Mucosa of descending colon (tissue), 3 donors: ENCODE results near the gene ZNF723. TPM values are rescaled to one million over a fixed set of nuclear protein-coding genes. Genes with fewer than 3 reads are reported as not detected.
"Not testable (repeated sequence)": the region's sequence is repeated elsewhere in the genome, so short reads cannot be mapped to it uniquely, and the experiment has no call there.

Experiments used
- ATAC-seq: fragments of 200-7000 bp; cut with Tn5 transposase; one replicate; pipeline ENCODE4 v1.9.1; 2020; ENCODE audit warnings: mild to moderate bottlenecking, moderate library complexity
- DNase-seq, 3 donors: peaks; one replicate each; pipeline ENCODE4 v3.0.0-alpha.2; 2020
- H3K36me3 ChIP-seq: fragments of 200-600 bp; one replicate; pipeline ENCODE4 v1.8.0; 2021; ENCODE audit warnings: low read depth, mild to moderate bottlenecking
- H3K4me1 ChIP-seq: fragments of 200-600 bp; one replicate; pipeline ENCODE4 v1.8.0; 2021; ENCODE audit warnings: low read depth, mild to moderate bottlenecking
- H3K4me3 ChIP-seq: fragments of 200-600 bp; one replicate; pipeline ENCODE4 v1.8.0; 2021; ENCODE audit warnings: mild to moderate bottlenecking
- H3K9me3 ChIP-seq: fragments of 200-600 bp; one replicate; pipeline ENCODE4 v1.8.0; 2021; ENCODE audit warnings: mild to moderate bottlenecking
- intact Hi-C, 2 donors: fragments of 100-400 bp; cut with DNase I in 1 of 2; cut with micrococcal nuclease in 1 of 2; formaldehyde crosslinking; loops; one replicate each; pipeline versions ENCODE4 v1.11.0 to v1.11.1; 2022; cut with DNase I, micrococcal nuclease
- long read RNA-seq, 2 donors: library from polyadenylated mRNA; unstranded; transcript quantifications; one replicate each; pipeline ENCODE4 v2.0.0, GENCODE V29; 2019 to 2021
- total RNA-seq, 3 donors: library from RNA; stranded (reverse); fragmentation: NEBNext Ultra II Directional in 2 of 3; extraction: Animal tissue kit (Norgen Biotek cat#: 25700) in 2 of 3; gene quantifications; one replicate each; pipeline versions ENCODE4 v1.2.1 to v1.2.4, GENCODE V29; 2021 to 2023
- TF ChIP-seq, protein P1 (sequence below): fragments of 200-600 bp; IDR thresholded peaks from one replicate; pipeline ENCODE4 v1.8.0; 2022; ENCODE audit warnings: antibody characterized with exemption, mild to moderate bottlenecking
- donor health status: DM: no; HTN: no; CAD: no; lungs with moderate emphysema.
- donor health status: DM: no; HTN: no; CAD: no.
- donor health status: DM: no; HTN: yes; CAD: no.

Gene ZNF723
- total RNA-seq = not detected
- long read RNA-seq, donor 1 = 0 reads
- long read RNA-seq, donor 2 = 0 reads

DNA sequence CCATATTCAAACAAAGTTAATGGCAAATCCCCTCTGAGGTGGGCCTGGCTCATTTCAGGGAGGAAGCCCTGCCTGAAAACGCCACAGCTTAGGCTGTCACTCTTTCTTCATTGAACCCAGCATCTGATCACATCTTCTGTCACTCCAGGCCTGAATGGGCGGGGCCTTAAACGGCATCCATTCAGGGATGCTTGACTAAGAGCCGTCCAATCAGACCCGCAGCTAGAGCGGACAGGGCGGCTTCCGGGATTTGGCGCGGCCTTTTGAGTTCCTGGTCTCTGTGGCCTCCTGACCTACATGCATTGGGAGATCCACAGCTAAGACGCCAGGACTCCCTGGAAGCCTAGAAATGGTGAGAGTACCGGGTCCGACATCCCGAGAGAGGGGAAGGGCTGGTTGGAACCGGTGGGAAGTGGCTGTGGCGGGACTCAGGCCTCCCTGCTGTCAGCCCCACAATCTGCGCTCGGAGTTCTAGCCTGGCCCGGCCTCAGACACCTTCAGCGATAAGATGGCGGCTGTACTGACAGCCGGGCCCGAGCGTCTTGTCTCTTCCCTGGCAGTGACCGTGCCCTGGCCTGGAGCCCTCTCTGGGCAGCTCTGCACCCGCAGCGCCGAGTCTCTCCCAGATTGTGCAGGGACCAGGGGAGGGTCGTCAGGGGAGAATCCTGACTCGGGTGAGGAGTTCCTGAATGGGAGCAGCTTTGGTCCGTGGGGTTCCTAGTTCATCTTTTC, at the start of gene ZNF723:
ZNF723 (plus strand) TSS at position 261 of the 732 bp plus-strand sequence; CDS start at position 350, 89 bp downstream.
- H3K36me3 ChIP-seq = no peaks in the 10 kb centered on the region
- no peak for DNase-seq
- ATAC-seq = no peak
- H3K9me3 ChIP-seq = peaks cover 96% of the 10 kb centered on the region
- H3K4me1 ChIP-seq = no peaks in the 10 kb centered on the region
- H3K4me3 ChIP-seq = no peak within 1 kb of the TSS
- intact Hi-C loops = no loop called here
- TF ChIP-seq, protein P1, sequence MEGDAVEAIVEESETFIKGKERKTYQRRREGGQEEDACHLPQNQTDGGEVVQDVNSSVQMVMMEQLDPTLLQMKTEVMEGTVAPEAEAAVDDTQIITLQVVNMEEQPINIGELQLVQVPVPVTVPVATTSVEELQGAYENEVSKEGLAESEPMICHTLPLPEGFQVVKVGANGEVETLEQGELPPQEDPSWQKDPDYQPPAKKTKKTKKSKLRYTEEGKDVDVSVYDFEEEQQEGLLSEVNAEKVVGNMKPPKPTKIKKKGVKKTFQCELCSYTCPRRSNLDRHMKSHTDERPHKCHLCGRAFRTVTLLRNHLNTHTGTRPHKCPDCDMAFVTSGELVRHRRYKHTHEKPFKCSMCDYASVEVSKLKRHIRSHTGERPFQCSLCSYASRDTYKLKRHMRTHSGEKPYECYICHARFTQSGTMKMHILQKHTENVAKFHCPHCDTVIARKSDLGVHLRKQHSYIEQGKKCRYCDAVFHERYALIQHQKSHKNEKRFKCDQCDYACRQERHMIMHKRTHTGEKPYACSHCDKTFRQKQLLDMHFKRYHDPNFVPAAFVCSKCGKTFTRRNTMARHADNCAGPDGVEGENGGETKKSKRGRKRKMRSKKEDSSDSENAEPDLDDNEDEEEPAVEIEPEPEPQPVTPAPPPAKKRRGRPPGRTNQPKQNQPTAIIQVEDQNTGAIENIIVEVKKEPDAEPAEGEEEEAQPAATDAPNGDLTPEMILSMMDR = no peak

DNA sequence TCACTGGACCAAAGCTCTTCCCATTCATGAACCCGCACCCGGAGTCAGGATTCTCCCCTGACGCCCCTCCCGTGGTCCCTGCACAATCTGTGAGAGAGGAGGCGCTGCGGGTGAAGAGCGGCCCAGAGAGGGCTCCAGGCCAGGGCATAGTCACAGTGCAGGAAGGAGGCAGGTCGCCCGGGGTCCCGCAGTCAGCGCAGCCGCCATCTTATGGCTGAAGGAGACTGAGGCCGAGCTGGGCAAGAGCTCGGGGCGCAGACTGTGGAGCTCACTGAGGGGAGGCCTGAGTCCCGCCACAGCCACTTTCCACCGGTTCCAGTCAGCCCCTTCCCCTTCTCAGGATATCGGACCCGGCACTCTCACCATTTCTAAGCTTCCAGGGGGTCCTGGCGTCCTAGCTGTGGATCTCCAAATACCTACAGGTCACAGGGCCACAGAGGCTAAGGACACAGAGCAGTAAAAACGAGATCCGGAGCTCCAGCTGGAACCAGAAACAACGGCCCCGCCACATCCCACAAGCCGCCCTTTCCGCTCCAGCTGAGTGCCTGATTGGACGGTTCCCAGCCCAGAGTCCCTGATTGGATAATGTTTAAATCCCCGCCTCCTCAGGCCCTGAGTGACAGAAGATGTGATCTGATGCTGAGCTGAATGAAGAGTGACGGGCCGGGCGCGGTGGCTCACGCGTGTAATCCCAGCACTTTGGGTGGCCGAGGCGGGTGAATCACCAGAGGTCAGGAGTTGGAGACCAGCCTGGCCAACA, 48.3 kb upstream of the ZNF723 start, which contains the start of gene ZNF99:
ZNF99 (minus strand) TSS at position 501 of the 760 bp plus-strand sequence; CDS start at position 366, 135 bp downstream.
- TF ChIP-seq, protein P1 = no peak
- Histone ChIP-seq H3K9me3 (peaks cover 66% of the 10 kb centered on the region), H3K36me3 (no peaks in the 10 kb centered on the region), H3K4me3 (no peak within 1 kb of the TSS), H3K4me1 (no peaks in the 10 kb centered on the region)
- intact Hi-C loops = no loop called here
- peak in 1 of 3 donors; percentile 4 for DNase-seq
- no peak for ATAC-seq

DNA sequence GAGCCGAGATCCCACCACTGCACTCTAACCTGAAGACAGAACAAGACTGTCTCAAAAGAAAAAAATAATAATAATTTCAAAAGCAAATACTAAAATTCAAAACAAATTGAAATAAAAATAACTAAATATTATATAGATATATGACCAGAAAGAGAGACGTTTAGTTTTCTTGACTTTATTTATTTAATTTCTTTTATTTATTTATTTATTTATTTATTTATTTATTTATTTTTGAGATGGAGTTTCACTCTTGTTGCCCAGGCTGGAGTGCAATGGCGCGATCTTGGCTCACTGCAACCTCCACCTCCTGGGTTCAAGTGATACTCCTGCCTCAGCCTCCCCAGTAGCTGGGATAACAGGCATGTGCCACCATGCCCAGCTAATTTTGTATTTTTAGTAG, 39.2 kb upstream of the ZNF723 start:
- intact Hi-C loops, H3K36me3 ChIP-seq, H3K4me1 ChIP-seq, H3K4me3 ChIP-seq, DNase-seq, ATAC-seq: not testable (repeated sequence)
- peaks cover 70% of the 10 kb centered on the region for H3K9me3 ChIP-seq

DNA sequence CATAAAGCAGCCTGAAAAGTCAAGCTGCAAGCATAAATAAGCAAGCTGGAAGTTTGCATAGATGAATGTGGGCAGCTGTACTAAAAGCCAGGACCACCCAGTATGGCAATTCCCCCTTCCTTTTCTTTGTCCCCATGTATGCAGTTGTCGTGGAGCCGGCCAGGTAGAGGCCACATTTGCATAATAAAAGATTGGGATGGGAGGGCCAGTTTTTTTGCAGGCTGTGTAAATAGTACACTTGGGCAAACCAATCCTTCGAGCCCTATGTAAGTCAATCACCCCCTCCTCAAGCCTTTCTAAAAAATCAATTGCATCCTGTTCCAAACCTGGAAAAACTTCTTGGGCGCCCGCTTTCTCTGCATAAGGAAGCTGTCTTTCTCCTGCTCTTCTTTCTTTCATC, 35.1 kb upstream of the ZNF723 start:
- H3K4me3 ChIP-seq = no peak overlapping the region
- DNase-seq (no peak), ATAC-seq (no peak)
- TF ChIP-seq, protein P1 = no peak
- no peaks in the 10 kb centered on the region for H3K4me1 ChIP-seq
- H3K36me3 ChIP-seq = no peaks in the 10 kb centered on the region
- intact Hi-C loops = no loop called here
- H3K9me3 ChIP-seq = peaks cover 85% of the 10 kb centered on the region

DNA sequence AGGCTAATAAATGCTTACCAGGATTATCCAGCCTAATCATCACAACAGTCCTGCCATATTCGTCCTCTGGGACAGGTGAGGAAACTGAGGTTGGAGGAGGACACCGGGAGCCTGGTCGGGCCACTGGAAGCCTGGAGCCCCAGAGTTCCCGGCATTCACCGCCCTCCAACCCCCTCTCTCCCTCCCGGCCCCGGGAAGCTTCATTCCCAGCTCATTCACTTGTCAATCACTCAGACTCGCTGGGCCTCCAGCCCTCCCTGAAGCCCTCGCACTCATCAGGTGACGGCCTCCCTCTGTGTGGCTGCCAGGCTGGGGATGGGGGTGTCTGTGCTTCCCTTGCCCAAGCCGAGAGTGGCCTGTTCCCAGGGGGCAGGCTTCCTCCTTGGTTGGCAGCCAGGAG, 25.7 kb upstream of the ZNF723 start:
- no peak for ATAC-seq
- H3K4me3 ChIP-seq = no peak overlapping the region

More for the DNA sequence above, 25.7 kb upstream of the ZNF723 start:
- Histone ChIP-seq H3K9me3 (peaks cover 86% of the 10 kb centered on the region), H3K36me3 (no peaks in the 10 kb centered on the region), H3K4me1 (no peaks in the 10 kb centered on the region)
- TF ChIP-seq, protein P1 = no peak
- intact Hi-C loops = no loop called here
- DNase-seq = no peak
